IMR-90 (cell line): ENCODE results near the gene PARVB.

Source experiments
- BHLHE40 ChIP-seq: fragments of 150-350 bp; IDR thresholded peaks from 2 replicates; pipeline ENCODE4 v1.6.1; 2016; ENCODE audit warnings: mild to moderate bottlenecking, low read depth, low read length
- CEBPB ChIP-seq: IDR thresholded peaks from 2 replicates; pipeline ENCODE4 v1.6.1; 2012; ENCODE audit warnings: low read depth, low read length, improper control_type of control experiment
- FOS ChIP-seq: fragments of 150-350 bp; IDR thresholded peaks from 2 replicates; pipeline ENCODE4 v1.6.1; 2016; ENCODE audit warnings: low read depth, low read length
- MXI1 ChIP-seq: IDR thresholded peaks from 2 replicates; pipeline ENCODE4 v1.6.1; 2012; ENCODE audit warnings: low read depth, mild to moderate bottlenecking, low read length, moderate library complexity, borderline replicate concordance
- POLR2A ChIP-seq: IDR thresholded peaks from 2 replicates; pipeline ENCODE4 v1.6.1; 2012; ENCODE audit warnings: mild to moderate bottlenecking, low read depth, low read length
- TF ChIP-seq, protein P1 (sequence below): conservative IDR thresholded peaks from 2 replicates; pipeline ENCODE4 v1.5.1; 2012; ENCODE audit warnings: mild to moderate bottlenecking, low read depth, low read length, improper control_type of control experiment

DNA sequence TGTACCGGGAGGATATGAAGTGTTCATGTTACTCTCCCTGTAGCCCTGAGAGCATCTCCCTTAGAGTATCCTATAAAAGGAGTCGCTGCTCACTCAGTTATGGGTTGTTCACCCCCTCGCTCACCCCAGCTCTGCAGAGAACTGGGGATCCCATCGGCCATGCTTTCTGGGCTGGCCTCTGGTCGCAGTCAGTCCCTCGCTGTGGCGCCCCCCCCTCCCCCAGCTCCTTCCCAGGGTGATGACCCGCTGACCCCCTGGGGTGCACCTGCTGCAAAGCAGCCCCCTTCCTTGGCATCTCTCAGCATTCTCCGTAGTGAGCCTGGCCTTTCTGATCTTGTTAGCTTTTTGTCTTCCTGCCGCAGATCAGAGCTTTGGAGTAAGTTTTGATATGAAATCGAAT is 146.4 kb downstream of the PARVB start:
- TF ChIP-seq POLR2A (no peak), FOS (no peak), MXI1 (no peak), BHLHE40 (no peak), CEBPB (no peak)
- TF ChIP-seq, protein P1, sequence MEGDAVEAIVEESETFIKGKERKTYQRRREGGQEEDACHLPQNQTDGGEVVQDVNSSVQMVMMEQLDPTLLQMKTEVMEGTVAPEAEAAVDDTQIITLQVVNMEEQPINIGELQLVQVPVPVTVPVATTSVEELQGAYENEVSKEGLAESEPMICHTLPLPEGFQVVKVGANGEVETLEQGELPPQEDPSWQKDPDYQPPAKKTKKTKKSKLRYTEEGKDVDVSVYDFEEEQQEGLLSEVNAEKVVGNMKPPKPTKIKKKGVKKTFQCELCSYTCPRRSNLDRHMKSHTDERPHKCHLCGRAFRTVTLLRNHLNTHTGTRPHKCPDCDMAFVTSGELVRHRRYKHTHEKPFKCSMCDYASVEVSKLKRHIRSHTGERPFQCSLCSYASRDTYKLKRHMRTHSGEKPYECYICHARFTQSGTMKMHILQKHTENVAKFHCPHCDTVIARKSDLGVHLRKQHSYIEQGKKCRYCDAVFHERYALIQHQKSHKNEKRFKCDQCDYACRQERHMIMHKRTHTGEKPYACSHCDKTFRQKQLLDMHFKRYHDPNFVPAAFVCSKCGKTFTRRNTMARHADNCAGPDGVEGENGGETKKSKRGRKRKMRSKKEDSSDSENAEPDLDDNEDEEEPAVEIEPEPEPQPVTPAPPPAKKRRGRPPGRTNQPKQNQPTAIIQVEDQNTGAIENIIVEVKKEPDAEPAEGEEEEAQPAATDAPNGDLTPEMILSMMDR: no peak
